IMR-90 (cell line): ENCODE measurements around the gene FSD1. TPM values are rescaled to one million over a fixed set of nuclear protein-coding genes. Genes with fewer than 3 reads are reported as not detected.

Source experiments
- ATAC-seq: fragments of 200-7000 bp; cut with Tn5 transposase; 2 replicates; pipeline ENCODE4 v1.9.1; 2020; ENCODE audit warnings: low read depth, mild to moderate bottlenecking, moderate library complexity
- BruUV-seq: library from RNA; stranded (reverse); fragments of 400-500 nt; replicated peaks from 2 replicates; lab custom pipeline; 2021; lab: Mats Ljungman, UMichigan
- CTCF ChIA-PET: fragments of 300-600 bp; formaldehyde crosslinking; extraction: SDS; loops from one replicate; lab custom pipeline; 2021; ENCODE audit warnings: antibody characterized with exemption; lab: Yijun Ruan, JAX
- POLR2A ChIA-PET: fragments of 300-600 bp; sonication (Branson Sonifier 250); formaldehyde crosslinking; loops from one replicate; lab custom pipeline; 2022; ENCODE audit warnings: antibody characterized with exemption; ENCODE audit not compliant: unreplicated experiment; lab: Charles Lee
- DNase-seq: peaks from one replicate; pipeline ENCODE4 v3.0.0; 2013
- H2AFZ ChIP-seq: replicated peaks from 2 replicates; pipeline ENCODE3; 2013; ENCODE audit warnings: low read length, mild to moderate bottlenecking; ENCODE audit not compliant: poor library complexity
- H2AK5ac ChIP-seq: 2 replicates; pipeline ENCODE4 v1.6.1; 2013; ENCODE audit warnings: low read depth, low read length, inconsistent platforms
- H2AK9ac ChIP-seq: replicated peaks from 2 replicates; pipeline ENCODE3; 2013; ENCODE audit warnings: mild to moderate bottlenecking, low read depth, low read length, moderate library complexity; ENCODE audit not compliant: poor library complexity
- H2BK120ac ChIP-seq: 2 replicates; pipeline ENCODE4 v1.6.1; 2013; ENCODE audit warnings: low read depth, low read length, inconsistent platforms
- H2BK15ac ChIP-seq: 3 replicates; pipeline ENCODE4 v1.6.1; 2013; ENCODE audit warnings: low read depth, low read length, inconsistent platforms
- H2BK20ac ChIP-seq: 2 replicates; pipeline ENCODE4 v1.6.1; 2013; ENCODE audit warnings: low read depth, mild to moderate bottlenecking, inconsistent platforms, low read length, moderate library complexity
- H2BK5ac ChIP-seq: 2 replicates; pipeline ENCODE4 v1.6.1; 2013; ENCODE audit warnings: mild to moderate bottlenecking, low read depth, low read length, inconsistent platforms; ENCODE audit not compliant: poor library complexity, severe bottlenecking
- H3K14ac ChIP-seq: replicated peaks from 2 replicates; pipeline ENCODE4 v1.6.1; 2013; ENCODE audit warnings: low read depth, low read length, inconsistent platforms
- H3K18ac ChIP-seq: 2 replicates; pipeline ENCODE4 v1.6.1; 2013; ENCODE audit warnings: low read depth, low read length, control low read depth
- H3K23ac ChIP-seq: 2 replicates; pipeline ENCODE4 v1.6.1; 2013; ENCODE audit warnings: low read depth, low read length, inconsistent platforms
- H3K27ac ChIP-seq: 2 replicates; pipeline ENCODE4 v1.5.1; 2013; ENCODE audit warnings: mild to moderate bottlenecking, control low read depth, low read length; ENCODE audit not compliant: insufficient read depth
- H3K27me3 ChIP-seq: 2 replicates; pipeline ENCODE4 v1.6.1; 2013; ENCODE audit warnings: low read length; ENCODE audit not compliant: control insufficient read depth, insufficient read depth
- H3K36me3 ChIP-seq: 2 replicates; pipeline ENCODE4 v1.6.1; 2013; ENCODE audit warnings: low read length, mixed read lengths; ENCODE audit not compliant: control insufficient read depth, insufficient read depth
- H3K4ac ChIP-seq: 2 replicates; pipeline ENCODE4 v1.6.1; 2013; ENCODE audit warnings: low read depth, low read length, inconsistent platforms
- H3K4me1 ChIP-seq: 2 replicates; pipeline ENCODE4 v1.6.1; 2013; ENCODE audit warnings: low read length, mixed read lengths; ENCODE audit not compliant: control insufficient read depth, insufficient read depth
- H3K4me2 ChIP-seq: 2 replicates; pipeline ENCODE4 v1.6.1; 2013; ENCODE audit warnings: low read depth, mild to moderate bottlenecking, control low read depth, low read length, moderate library complexity
- H3K4me3 ChIP-seq: 2 replicates; pipeline ENCODE4 v1.5.1; 2013; ENCODE audit warnings: low read depth, mild to moderate bottlenecking, control low read depth, low read length, moderate library complexity; ENCODE audit not compliant: insufficient read depth
- H3K56ac ChIP-seq: 2 replicates; pipeline ENCODE4 v1.6.1; 2013; ENCODE audit warnings: low read length, inconsistent platforms; ENCODE audit not compliant: insufficient read depth; ENCODE audit errors: extremely low read depth
- H3K79me1 ChIP-seq, 2 experiments: 2 replicates each; pipeline ENCODE4 v1.6.1; 2013; ENCODE audit warnings: low read length in 2 of 2, inconsistent platforms in 1 of 2, low read depth in 1 of 2
- H3K9ac ChIP-seq: 2 replicates; pipeline ENCODE4 v1.6.1; 2013; ENCODE audit warnings: low read depth, low read length, control low read depth
- H3K9me1 ChIP-seq: 2 replicates; pipeline ENCODE4 v1.6.1; 2013; ENCODE audit warnings: low read length, inconsistent platforms; ENCODE audit not compliant: insufficient read depth
- H3K9me3 ChIP-seq: 2 replicates; pipeline ENCODE4 v1.6.1; 2013; ENCODE audit warnings: low read length; ENCODE audit not compliant: control insufficient read depth, insufficient read depth
- H4K20me1 ChIP-seq: 2 replicates; pipeline ENCODE4 v1.6.1; 2013; ENCODE audit warnings: low read length, inconsistent platforms; ENCODE audit not compliant: insufficient read depth
- H4K5ac ChIP-seq: 2 replicates; pipeline ENCODE4 v1.6.1; 2013; ENCODE audit warnings: mild to moderate bottlenecking, low read depth, low read length, control low read depth
- H4K8ac ChIP-seq, 2 experiments: 2 replicates each; pipeline ENCODE4 v1.6.1; 2013; ENCODE audit warnings: low read depth in 2 of 2, low read length in 2 of 2, control low read depth in 1 of 2, inconsistent platforms in 1 of 2
- H4K91ac ChIP-seq: 2 replicates; pipeline ENCODE4 v1.6.1; 2013; ENCODE audit warnings: low read depth, low read length, inconsistent platforms; ENCODE audit not compliant: insufficient read depth
- CEBPB ChIP-seq: IDR thresholded peaks from 2 replicates; pipeline ENCODE4 v1.6.1; 2012; ENCODE audit warnings: low read depth, low read length, improper control_type of control experiment
- CHD1 ChIP-seq: IDR thresholded peaks from 2 replicates; pipeline ENCODE4 v1.6.1; 2012; ENCODE audit warnings: low read depth, low read length, improper control_type of control experiment
- FOS ChIP-seq: fragments of 150-350 bp; IDR thresholded peaks from 2 replicates; pipeline ENCODE4 v1.6.1; 2016; ENCODE audit warnings: low read depth, low read length
- MAFK ChIP-seq: IDR thresholded peaks from 2 replicates; pipeline ENCODE4 v1.6.1; 2012; ENCODE audit warnings: low read depth, low read length, improper control_type of control experiment
- RCOR1 ChIP-seq: IDR thresholded peaks from 2 replicates; pipeline ENCODE4 v1.6.1; 2012; ENCODE audit warnings: mild to moderate bottlenecking, low read length, improper control_type of control experiment; ENCODE audit not compliant: insufficient replicate concordance
- RFX5 ChIP-seq: IDR thresholded peaks from 2 replicates; pipeline ENCODE4 v1.8.0; 2012; ENCODE audit warnings: low read depth, mild to moderate bottlenecking, low read length, moderate library complexity
- SMC3 ChIP-seq: fragments of 150-350 bp; IDR thresholded peaks from 2 replicates; pipeline ENCODE4 v1.6.1; 2016; ENCODE audit warnings: low read depth, mild to moderate bottlenecking, antibody characterized with exemption, low read length, moderate library complexity
- WGBS, 2 experiments: methylation state at CpG; one replicate each; pipeline versions ENCODE4 v1.1.5 to v1.1.7; 2013; ENCODE audit warnings: missing lambda C conversion rate in 2 of 2; ENCODE audit not compliant: insufficient read length in 1 of 2; ENCODE audit errors: extremely low coverage in 2 of 2; 5-methylcytosine and 5-hydroxymethylcytosine counted together
- dilution Hi-C: fragments of 300-500 bp; cut with HindIII; formaldehyde crosslinking; loops from one replicate; pipeline ENCODE4 v1.14.3; 2018; ENCODE audit warnings: low sequenced_read_pairs; ENCODE audit not compliant: unreplicated experiment
- in situ Hi-C: fragments of 300-500 bp; cut with MboI; formaldehyde crosslinking; loops from 3 replicates; pipeline ENCODE4 v1.14.3; 2019; ENCODE audit warnings: low sequenced_read_pairs, inconsistent platforms, mixed read lengths
- intact Hi-C: fragments of 100-400 bp; cut with micrococcal nuclease; formaldehyde crosslinking; loops from 2 replicates; pipeline ENCODE4 v1.10.0; 2022
- polyA plus RNA-seq, 3 experiments: library from polyadenylated mRNA; depleted of rRNA; stranded (reverse); fragments of >200 nt; gene quantifications; 2 replicates each; pipeline ENCODE4 v1.2.3, GENCODE V29; 2012; ENCODE audit warnings: low replicate concordance in 1 of 3
- total RNA-seq: library from RNA; depleted of rRNA; stranded (reverse); fragments of >200 nt; gene quantifications from 2 replicates; pipeline ENCODE4 v1.2.3, GENCODE V29; 2012

Gene FSD1
- total and polyA plus RNA-seq, 2 of the 4 experiments (the other 2 are of a cell fraction): 17.4 to 24.4 TPM

DNA sequence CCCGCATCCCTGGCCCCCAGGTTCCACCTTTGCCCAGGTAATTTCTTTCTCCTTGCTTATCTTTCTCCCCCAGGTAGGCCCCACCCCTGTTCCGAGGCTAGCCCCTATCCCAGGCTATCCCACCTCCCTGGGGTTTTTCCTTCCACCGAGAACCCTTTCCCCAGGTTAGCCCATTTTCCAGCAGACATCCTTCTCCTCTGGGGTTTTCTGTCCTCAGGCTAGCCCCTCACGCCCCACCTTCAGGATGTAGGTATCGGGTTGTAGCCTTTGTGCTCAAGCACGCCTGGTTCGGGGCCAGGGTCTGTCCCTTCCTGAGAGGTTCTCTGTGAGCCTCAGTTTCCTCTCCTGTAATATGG lies 837 bp downstream of the FSD1 start:
- no peak overlapping the region; the same call in 1 of the 2 replicates for H3K4me2 ChIP-seq
- peaks cover 6% of the 10 kb centered on the region; the same call in 1 of the 2 replicates for H3K9me1 ChIP-seq
- no peak overlapping the region for H2AK9ac ChIP-seq
- no peaks in the 10 kb centered on the region for H4K20me1 ChIP-seq
- no peaks in the 10 kb centered on the region for H3K9me3 ChIP-seq
- H2BK20ac ChIP-seq: no peak overlapping the region
- H3K56ac ChIP-seq: no peak overlapping the region
- no TSS peak for BruUV-seq
- peaks cover 2% of the 10 kb centered on the region; the same call in 1 of the 2 replicates for H3K36me3 ChIP-seq
- peaks cover 0 to 3% of the 10 kb centered on the region in 2 experiments; a peak in 1 of 4 replicates for H3K79me1 ChIP-seq
- H3K9ac ChIP-seq: no peak overlapping the region
- H3K27ac ChIP-seq: no peak overlapping the region
- no peak overlapping the region for H4K91ac ChIP-seq
- H3K27me3 ChIP-seq: no peaks in the 10 kb centered on the region
- no peak overlapping the region for H2BK5ac ChIP-seq
- TF ChIP-seq FOS: no peak
- TF ChIP-seq CEBPB: no peak
- no peak for TF ChIP-seq MAFK
- no peak for TF ChIP-seq RFX5
- TF ChIP-seq SMC3: no peak
- TF ChIP-seq RCOR1: no peak
- TF ChIP-seq CHD1: no peak
- no peak overlapping the region for H2AK5ac ChIP-seq
- no peak for DNase-seq
- WGBS, 2 experiments: 75% methylated on average over 1 of the region's 7 CpGs; no CpG with 5 or more reads in 1 of the 2 experiments
- no peaks in the 10 kb centered on the region for H3K4me1 ChIP-seq
- in situ Hi-C loops: no loop called here
- no peak for ATAC-seq
- no peak overlapping the region for H3K18ac ChIP-seq
- H4K5ac ChIP-seq: no peak overlapping the region
- H4K8ac ChIP-seq: no peak overlapping the region
- no peak overlapping the region for H3K14ac ChIP-seq
- H3K4ac ChIP-seq: no peak overlapping the region
- no peak overlapping the region for H3K23ac ChIP-seq
- intact Hi-C loops: no loop called here
- no peak overlapping the region for H2BK120ac ChIP-seq
- no peak overlapping the region for H2BK15ac ChIP-seq
- CTCF ChIA-PET: no interaction called here
- dilution Hi-C loops: no loop called here
- no peak overlapping the region for H3K4me3 ChIP-seq
- no peak overlapping the region for H2AFZ ChIP-seq
- POLR2A ChIA-PET: no interaction called here
